ENCODE data around the gene GNAQ. TPM values are rescaled to one million over a fixed set of nuclear protein-coding genes. Genes with fewer than 3 reads are reported as not detected.

The GNAQ gene
- total RNA-seq, 1 experiment from 2014 or later: 28.7 TPM

DNA sequence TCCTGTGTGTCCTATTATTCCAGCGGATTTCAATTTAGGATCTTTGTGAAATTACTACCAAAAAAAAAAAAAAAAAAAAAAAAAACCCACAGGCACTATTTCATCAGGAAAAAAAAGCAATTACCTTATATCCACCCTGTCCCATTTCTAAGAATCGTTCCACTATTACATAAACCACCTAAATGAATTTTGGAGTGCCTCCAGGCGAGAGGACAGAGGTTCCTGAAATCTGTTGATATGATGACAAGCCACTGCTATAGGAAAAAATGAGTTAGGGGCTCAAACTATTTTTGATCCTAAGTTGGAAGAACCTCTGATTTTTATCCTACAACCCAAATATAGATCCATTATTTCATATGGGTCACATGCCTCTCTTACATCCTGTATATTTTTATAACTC, 177.9 kb downstream of the GNAQ start:
- no TSS peak for BruUV-seq (replicated peaks)
- Histone ChIP-seq H3K4me2 (ENCODE audit: low read length) (no peak overlapping the region), H3K27ac (ENCODE audit: low read depth, low read length) (no peak overlapping the region), H3K9me2 (ENCODE audit: insufficient read depth) (no peaks in the 10 kb centered on the region), H3K9ac (ENCODE audit: low read length) (no peak overlapping the region), H2AFZ (ENCODE audit: low read depth, low read length, poor library complexity, severe bottlenecking) (no peak overlapping the region), H4K20me1 (ENCODE audit: insufficient read depth) (no peaks in the 10 kb centered on the region), H3K36me3 (ENCODE audit: control insufficient read depth in 1 of 2, insufficient read depth in 2 of 2, low read length in 2 of 2) (no peaks in the 10 kb centered on the region), H3K79me2 (ENCODE audit: insufficient read depth, low read length) (no peaks in the 10 kb centered on the region), H3K4me1 (ENCODE audit: control insufficient read depth in 1 of 2, insufficient read depth in 2 of 2, low read length in 2 of 2) (peaks cover 0 to 8% of the 10 kb centered on the region in 2 experiments; a peak in 1 of 4 replicates), H3K9me3 (ENCODE audit: control insufficient read depth in 1 of 2, insufficient read depth in 1 of 2, low read depth in 1 of 2, low read length in 2 of 2) (no peaks in the 10 kb centered on the region), H3K27me3 (ENCODE audit: insufficient read depth, low read length) (no peaks in the 10 kb centered on the region), H3K4me3 (replicated peaks in 1 of 2; ENCODE audit: low read depth in 1 of 2, low read length in 2 of 2) (no peak overlapping the region)
- ChIA-PET RAD21 (ENCODE audit: low non-redundant PET in 1 of 2, low total read pairs in 2 of 2, uncharacterized antibody in 2 of 2, unreplicated experiment in 2 of 2) (no interaction called here), CTCF (no interaction called here), POLR2A (no interaction called here)
- TF ChIP-seq ZFX (IDR thresholded peaks at IDR 0.05) (no peak), EZH2 (IDR thresholded peaks at IDR 0.05) (no peak), FOSL1 (IDR thresholded peaks at IDR 0.05; ENCODE audit: low read depth) (no peak), CEBPB (IDR thresholded peaks at IDR 0.05; ENCODE audit: low read depth) (no peak), CBX3 (IDR thresholded peaks at IDR 0.05; ENCODE audit: low read depth) (no peak), POLR2AphosphoS5 (IDR thresholded peaks at IDR 0.05; ENCODE audit: low read depth, low read length) (no peak), SRF (IDR thresholded peaks at IDR 0.05; ENCODE audit: low read depth) (no peak), ZNF274 (IDR thresholded peaks at IDR 0.05; ENCODE audit: low read depth, low read length) (no peak), SP1 (IDR thresholded peaks at IDR 0.05; ENCODE audit: low read depth) (no peak), EZH2phosphoT487 (IDR thresholded peaks at IDR 0.05; ENCODE audit: borderline replicate concordance) (no peak), YY1 (IDR thresholded peaks at IDR 0.05; ENCODE audit: extremely low read depth, insufficient replicate concordance, low read depth, low read length) (no peak), ELF1 (IDR thresholded peaks at IDR 0.05; ENCODE audit: borderline replicate concordance, low read depth) (no peak), POLR2A (IDR thresholded peaks at IDR 0.05; ENCODE audit: borderline replicate concordance, extremely low read depth, insufficient read depth, insufficient read length) (no peak), RAD21 (IDR thresholded peaks at IDR 0.05; ENCODE audit: low read depth) (no peak), EGR1 (IDR thresholded peaks at IDR 0.05; ENCODE audit: low read depth) (no peak)
- TF ChIP-seq, protein P1, sequence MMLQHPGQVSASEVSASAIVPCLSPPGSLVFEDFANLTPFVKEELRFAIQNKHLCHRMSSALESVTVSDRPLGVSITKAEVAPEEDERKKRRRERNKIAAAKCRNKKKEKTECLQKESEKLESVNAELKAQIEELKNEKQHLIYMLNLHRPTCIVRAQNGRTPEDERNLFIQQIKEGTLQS (IDR thresholded peaks at IDR 0.05): no peak
- TF ChIP-seq, protein P2, sequence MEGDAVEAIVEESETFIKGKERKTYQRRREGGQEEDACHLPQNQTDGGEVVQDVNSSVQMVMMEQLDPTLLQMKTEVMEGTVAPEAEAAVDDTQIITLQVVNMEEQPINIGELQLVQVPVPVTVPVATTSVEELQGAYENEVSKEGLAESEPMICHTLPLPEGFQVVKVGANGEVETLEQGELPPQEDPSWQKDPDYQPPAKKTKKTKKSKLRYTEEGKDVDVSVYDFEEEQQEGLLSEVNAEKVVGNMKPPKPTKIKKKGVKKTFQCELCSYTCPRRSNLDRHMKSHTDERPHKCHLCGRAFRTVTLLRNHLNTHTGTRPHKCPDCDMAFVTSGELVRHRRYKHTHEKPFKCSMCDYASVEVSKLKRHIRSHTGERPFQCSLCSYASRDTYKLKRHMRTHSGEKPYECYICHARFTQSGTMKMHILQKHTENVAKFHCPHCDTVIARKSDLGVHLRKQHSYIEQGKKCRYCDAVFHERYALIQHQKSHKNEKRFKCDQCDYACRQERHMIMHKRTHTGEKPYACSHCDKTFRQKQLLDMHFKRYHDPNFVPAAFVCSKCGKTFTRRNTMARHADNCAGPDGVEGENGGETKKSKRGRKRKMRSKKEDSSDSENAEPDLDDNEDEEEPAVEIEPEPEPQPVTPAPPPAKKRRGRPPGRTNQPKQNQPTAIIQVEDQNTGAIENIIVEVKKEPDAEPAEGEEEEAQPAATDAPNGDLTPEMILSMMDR (IDR thresholded peaks at IDR 0.05 in 2 of 3, conservative IDR thresholded peaks at IDR 0.05 in 1 of 3; ENCODE audit: borderline replicate concordance in 1 of 3, insufficient read depth in 1 of 3, low read depth in 2 of 3, low read length in 2 of 3): no peak
- TF ChIP-seq, protein P3, sequence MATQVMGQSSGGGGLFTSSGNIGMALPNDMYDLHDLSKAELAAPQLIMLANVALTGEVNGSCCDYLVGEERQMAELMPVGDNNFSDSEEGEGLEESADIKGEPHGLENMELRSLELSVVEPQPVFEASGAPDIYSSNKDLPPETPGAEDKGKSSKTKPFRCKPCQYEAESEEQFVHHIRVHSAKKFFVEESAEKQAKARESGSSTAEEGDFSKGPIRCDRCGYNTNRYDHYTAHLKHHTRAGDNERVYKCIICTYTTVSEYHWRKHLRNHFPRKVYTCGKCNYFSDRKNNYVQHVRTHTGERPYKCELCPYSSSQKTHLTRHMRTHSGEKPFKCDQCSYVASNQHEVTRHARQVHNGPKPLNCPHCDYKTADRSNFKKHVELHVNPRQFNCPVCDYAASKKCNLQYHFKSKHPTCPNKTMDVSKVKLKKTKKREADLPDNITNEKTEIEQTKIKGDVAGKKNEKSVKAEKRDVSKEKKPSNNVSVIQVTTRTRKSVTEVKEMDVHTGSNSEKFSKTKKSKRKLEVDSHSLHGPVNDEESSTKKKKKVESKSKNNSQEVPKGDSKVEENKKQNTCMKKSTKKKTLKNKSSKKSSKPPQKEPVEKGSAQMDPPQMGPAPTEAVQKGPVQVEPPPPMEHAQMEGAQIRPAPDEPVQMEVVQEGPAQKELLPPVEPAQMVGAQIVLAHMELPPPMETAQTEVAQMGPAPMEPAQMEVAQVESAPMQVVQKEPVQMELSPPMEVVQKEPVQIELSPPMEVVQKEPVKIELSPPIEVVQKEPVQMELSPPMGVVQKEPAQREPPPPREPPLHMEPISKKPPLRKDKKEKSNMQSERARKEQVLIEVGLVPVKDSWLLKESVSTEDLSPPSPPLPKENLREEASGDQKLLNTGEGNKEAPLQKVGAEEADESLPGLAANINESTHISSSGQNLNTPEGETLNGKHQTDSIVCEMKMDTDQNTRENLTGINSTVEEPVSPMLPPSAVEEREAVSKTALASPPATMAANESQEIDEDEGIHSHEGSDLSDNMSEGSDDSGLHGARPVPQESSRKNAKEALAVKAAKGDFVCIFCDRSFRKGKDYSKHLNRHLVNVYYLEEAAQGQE (IDR thresholded peaks at IDR 0.05; ENCODE audit: low read depth): no peak
- TF ChIP-seq, protein P4, sequence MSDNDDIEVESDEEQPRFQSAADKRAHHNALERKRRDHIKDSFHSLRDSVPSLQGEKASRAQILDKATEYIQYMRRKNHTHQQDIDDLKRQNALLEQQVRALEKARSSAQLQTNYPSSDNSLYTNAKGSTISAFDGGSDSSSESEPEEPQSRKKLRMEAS (IDR thresholded peaks at IDR 0.05): no peak
- ATAC-seq (no peak), DNase-seq (ENCODE audit: low read depth, low spot score) (no peak)
- intact Hi-C loops (cut with micrococcal nuclease): no loop called here
